GM10266 (cell line): ENCODE results near the gene NWD2.

Experiments used
- DNase-seq: peaks from one replicate; pipeline ENCODE4 v3.0.0; 2012; ENCODE audit errors: extremely low spot score
- TF ChIP-seq, protein P1 (sequence below): IDR thresholded peaks from 2 replicates; pipeline ENCODE4 v1.5.1; 2012; ENCODE audit warnings: mild to moderate bottlenecking, low read depth; ENCODE audit not compliant: control insufficient read depth, insufficient read depth; ENCODE audit errors: missing control alignments

The NWD2 gene

GRCh38 chr4:37324546-37324945, 80.0 kb downstream of the NWD2 start:
- no peak for DNase-seq
- TF ChIP-seq, protein P1, sequence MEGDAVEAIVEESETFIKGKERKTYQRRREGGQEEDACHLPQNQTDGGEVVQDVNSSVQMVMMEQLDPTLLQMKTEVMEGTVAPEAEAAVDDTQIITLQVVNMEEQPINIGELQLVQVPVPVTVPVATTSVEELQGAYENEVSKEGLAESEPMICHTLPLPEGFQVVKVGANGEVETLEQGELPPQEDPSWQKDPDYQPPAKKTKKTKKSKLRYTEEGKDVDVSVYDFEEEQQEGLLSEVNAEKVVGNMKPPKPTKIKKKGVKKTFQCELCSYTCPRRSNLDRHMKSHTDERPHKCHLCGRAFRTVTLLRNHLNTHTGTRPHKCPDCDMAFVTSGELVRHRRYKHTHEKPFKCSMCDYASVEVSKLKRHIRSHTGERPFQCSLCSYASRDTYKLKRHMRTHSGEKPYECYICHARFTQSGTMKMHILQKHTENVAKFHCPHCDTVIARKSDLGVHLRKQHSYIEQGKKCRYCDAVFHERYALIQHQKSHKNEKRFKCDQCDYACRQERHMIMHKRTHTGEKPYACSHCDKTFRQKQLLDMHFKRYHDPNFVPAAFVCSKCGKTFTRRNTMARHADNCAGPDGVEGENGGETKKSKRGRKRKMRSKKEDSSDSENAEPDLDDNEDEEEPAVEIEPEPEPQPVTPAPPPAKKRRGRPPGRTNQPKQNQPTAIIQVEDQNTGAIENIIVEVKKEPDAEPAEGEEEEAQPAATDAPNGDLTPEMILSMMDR = no peak

GRCh38 chr4:37326852-37327251, 82.3 kb downstream of the NWD2 start:
- DNase-seq = no peak
- TF ChIP-seq, protein P1 = no peak

- DNase-seq = no peak
- TF ChIP-seq, protein P1 = no peak
These were observed 94.4 kb downstream of the NWD2 start for GRCh38 chr4:37338972-37339371.

GRCh38 chr4:37358748-37359147, 114.2 kb downstream of the NWD2 start:
- no peak for DNase-seq
- TF ChIP-seq, protein P1 = no peak

DNA sequence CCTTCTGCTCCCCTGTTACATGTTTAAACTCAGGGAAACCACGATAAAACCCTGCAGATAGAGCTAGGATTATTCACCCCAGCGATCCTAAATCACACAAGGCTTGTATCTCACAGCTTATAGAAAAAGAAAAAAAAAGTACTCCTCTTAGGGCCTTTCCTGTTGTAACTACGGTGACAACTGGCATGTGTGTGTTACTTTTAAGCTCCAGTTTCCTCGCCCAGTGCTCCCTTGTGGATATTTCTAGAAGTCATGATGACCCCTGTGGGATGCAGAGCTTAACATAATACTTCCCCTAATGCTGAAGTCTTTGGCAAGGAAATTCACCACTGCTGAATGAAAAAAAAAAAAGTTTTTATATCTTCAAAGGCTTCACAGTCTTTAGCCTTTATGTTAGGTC, 114.7 kb downstream of the NWD2 start:
- TF ChIP-seq, protein P1 = no peak

GRCh38 chr4:37365888-37366287, 121.3 kb downstream of the NWD2 start:
- DNase-seq = no peak
- TF ChIP-seq, protein P1 = no peak

More for the DNA sequence above, 114.7 kb downstream of the NWD2 start:
- no peak for DNase-seq

- TF ChIP-seq, protein P1 = no peak
- DNase-seq = no peak
These were observed 123.4 kb downstream of the NWD2 start for GRCh38 chr4:37367901-37368300.

GRCh38 chr4:37370052-37370451, 125.5 kb downstream of the NWD2 start:
- no peak for DNase-seq
- TF ChIP-seq, protein P1 = no peak
